Stimulated activated CD8-positive, alpha-beta memory T cell treated with anti-CD3 and anti-CD28 coated beads, Interleukin-7, amount 100 ng/mL, for 1 hour (primary cell): Measurements from ENCODE around the gene PRKCD.

Experiments used
- DNase-seq, 2 donors: peaks; one replicate each; pipeline ENCODE4 v3.0.0-alpha.2; 2020; ENCODE audit warnings: low read depth in 2 of 2

Gene PRKCD

DNA sequence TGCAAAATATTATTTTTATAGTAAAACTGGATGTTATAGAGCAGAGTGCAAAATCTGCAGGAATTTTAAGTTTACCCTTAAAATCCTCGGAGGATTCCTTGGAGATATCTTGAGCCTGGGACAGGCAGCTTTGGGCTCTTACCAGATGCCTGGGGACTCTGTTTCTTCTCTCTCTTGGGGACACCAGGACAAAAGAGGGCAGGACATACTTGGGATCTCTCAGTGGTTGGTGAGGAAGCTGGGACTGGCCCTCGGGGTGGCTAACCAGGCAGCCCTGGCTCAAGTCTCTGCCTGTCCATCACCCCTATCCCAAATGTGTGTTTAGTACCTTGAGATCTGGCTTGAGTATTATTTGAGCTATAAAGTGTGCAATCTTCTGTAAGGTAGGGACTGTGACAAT, 56.2 kb downstream of the PRKCD start:
- DNase-seq: no peak

DNA sequence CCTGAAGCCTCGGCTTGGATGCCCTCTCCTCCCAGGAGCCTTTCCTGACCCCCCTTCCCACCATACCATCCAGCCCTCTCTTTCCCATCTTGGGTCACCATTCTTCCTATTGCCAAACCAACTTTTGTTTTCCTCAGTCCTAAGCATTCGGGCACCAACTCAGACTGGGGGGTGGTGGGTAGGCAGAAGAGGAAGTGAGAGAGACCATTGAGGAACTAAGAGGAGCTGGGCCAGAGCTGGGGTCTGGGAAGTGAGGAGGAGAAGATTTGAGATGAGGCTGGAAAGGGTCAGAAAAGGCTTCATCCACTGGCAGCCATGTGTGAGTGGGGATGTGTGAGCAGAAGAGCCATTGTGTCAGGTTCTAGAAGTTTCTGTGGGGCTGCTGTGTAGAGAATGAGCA, 57.1 kb downstream of the PRKCD start:
- no peak for DNase-seq

GRCh38 chr3:53219895-53220483, 59.0 kb downstream of the PRKCD start:
- peak; percentile 48 to 51 for DNase-seq

DNA sequence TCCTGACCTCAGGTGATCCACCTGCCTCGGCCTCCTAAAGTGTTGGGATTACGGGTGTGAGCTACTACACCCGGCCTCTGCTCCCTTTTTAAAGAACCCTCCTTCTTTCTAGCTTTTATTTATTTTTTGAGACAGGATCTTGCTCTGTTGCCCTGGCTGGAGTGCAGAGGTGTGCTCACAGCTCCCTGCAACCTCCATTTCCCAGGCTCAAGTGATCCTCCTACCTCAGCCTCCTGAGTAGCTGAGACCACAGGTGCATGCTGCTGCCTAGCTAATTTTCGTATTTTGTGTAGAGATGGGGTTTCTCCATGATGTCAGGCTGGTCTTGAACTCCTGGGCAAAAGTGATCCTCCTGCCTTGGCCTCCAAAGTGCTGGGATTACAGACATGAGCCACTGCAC, 60.3 kb downstream of the PRKCD start:
- no peak for DNase-seq

GRCh38 chr3:53221827-53222182, 60.8 kb downstream of the PRKCD start:
- DNase-seq: no peak

DNA sequence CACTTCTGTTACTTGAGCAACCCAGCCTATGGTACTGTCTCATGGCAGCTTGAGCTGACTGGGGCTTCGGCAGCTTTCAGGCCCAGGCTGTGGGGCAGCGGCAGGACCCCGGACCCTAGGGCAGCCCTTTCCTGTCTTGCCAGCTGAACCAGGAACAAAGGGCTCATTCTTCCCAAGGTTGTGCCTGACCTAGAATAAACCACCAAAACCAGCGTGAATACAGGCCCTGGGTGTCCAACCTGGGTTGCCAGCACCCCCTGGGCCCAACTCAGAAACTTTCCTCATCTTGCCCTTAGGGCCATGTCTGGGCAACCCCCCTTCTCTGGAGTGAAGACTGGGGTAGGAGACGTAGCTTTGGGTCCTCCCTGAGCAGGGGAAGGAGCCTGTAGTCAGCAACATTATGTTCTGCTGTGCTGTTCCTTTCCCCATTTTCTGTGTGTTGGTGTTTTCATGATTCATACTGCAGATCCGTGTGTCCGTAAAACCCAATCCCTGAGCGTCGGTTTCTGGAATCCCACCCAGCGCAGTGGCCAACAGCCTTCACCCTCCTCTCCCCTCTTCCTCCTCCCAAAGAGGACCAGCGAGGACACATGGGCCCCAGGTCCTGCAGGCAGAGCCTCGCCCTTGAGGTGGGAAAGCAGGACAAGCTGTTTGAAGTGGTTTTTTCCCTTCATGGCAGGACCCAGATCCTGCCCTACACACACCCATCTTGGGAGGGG, 61.3 kb downstream of the PRKCD start:
- no peak for DNase-seq

- DNase-seq: no peak
Observed at GRCh38 chr3:53223025-53223424, 62.0 kb downstream of the PRKCD start.

- DNase-seq: no peak
Observed at GRCh38 chr3:53223541-53223966, 62.5 kb downstream of the PRKCD start.

DNA sequence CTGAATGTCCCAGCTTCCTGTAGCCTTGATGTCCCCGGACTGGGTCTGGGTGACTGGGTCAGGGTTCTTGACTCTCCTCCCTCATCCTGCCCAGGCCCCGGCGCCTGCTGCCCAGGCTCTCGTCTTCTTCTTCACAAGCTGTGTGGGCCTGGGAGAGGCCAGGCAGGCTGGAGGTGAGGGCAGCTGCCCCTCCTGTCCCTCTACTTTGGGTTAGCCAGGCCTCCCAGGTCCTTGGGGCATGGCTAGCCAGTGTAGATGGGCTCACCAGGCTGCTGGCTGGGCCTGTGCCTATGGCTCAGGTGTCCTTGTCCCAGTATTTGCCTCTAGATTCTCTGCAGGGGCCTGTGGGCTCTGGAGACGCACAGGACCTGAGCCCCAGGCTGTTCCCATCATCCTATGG, 63.0 kb downstream of the PRKCD start:
- DNase-seq: no peak

DNA sequence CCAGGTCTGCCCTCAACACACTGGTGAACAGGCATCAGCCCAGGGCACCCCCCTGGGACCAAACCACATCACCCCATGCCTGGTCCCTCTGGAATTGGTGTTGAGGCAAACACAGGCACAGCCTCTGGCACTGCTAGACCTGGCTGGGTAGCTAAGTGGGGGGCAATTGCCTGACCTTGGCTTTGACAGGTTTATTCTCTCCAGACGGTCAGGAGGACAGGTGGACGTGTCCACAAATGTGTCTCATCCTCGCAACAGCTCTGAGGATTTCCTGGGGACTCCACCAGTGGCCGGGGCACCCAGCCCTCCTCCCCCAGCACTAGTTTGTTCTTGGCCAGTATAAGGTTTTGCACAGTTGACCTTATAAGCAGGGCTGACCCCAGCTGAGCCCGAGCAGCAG, 63.5 kb downstream of the PRKCD start:
- no peak for DNase-seq

DNA sequence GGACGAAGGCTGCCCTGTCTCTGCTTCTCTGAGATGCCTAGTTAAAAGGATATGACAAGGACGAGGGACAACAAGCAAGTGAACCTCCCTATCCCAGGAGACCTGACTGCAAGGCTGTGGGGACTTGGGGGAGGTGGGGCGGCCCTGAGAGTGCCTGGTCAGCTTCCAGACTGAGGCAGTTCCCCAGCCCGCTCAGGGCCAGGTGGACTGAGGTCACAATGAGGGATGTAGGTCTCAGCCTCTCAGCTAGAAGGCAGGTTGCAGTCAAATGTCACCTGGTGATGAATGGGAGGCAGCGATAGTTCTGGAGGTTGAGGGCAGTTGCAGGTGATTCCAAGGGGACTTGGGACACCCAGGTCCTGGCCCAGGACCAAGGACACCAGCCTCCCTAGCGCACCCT, 64.2 kb downstream of the PRKCD start:
- no peak for DNase-seq

- DNase-seq: no peak
Observed at GRCh38 chr3:53225651-53226050, 64.6 kb downstream of the PRKCD start.

DNA sequence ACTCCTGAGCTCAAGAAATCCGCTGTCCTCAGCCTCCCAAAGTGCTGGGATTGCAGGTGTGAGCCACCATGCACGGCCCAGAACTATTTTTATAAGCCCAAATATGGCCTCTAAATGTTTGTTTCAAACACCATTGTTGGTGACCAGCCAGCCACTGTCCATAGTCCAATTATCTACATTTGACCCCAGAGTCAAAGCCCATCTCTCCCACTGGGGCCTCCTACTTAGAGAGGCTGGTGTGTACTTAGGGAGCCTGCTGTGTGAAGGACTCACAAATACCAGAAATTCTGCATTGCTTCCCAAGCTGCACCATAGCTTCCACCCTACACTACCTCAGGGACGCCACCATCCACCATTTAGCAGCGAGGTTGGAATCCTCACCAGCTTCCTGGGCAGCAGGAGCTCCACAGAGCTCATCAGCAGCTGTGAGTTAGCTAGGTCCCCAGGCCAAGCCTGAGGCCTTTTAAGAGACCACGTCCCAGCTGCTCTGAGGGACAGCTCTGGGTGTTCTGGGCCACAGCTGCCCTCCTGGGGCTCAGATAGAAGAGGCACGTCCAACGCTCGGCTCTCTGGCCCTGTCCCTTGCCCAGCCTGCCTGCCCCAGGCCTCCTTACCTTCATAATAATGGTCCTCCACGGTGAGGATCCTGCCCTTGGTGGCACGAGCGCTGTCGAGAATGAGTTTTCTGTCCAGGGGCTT, 65.3 kb downstream of the PRKCD start:
- DNase-seq: no peak

- no peak for DNase-seq
Observed at GRCh38 chr3:53226841-53227407, 65.9 kb downstream of the PRKCD start.

GRCh38 chr3:53227993-53228885, 67.2 kb downstream of the PRKCD start:
- DNase-seq: no peak

GRCh38 chr3:53229171-53229570, 68.2 kb downstream of the PRKCD start:
- DNase-seq: no peak

GRCh38 chr3:53229606-53230005, 68.6 kb downstream of the PRKCD start:
- no peak for DNase-seq

DNA sequence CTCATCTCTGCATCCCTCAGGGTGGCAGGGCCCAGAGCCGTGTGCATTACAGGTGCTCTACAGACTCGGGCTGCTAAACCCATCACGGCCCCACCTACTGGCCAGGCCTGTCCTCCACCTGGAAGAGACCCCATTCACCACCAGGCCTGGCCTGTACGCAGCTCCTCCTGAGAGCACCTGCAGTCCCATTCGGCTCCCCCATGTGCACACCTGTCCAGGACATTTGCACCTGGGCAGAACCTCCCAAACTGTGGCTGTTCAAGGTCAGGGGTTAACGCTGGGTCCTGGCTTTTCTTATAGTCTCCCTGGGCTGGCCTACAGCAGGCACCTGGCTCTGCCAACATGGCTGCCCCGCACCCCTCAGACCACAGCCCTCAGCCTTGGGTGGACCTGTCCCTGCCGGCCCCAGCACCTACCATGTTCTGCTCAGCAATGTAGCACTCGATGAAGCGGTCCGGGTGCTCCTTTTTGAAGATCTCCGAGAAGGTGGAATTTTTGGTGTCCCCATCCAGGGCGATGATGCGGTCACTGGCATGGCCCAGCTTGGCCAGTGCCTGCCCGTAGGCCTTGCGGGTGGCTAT, 69.1 kb downstream of the PRKCD start:
- no peak for DNase-seq

DNA sequence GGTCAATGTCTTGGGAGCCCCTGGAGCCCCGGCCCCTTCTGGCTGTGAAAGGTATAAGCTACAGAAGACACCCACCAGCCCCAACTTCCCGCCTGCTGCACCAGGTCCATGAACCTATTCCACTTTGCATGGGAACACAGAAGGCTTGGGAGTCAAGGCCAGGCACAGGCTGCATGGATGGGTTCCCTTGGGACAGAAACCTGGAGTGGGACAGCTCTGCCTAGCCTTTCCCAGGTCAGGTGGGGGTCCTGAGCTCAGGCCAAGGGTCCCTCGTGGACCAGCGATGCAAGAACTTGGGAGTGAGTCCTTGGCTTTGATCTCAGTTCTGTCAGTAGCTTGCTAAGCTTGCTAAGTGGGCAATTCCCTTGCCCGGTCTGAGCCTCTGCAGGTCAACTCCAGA, 69.8 kb downstream of the PRKCD start:
- no peak for DNase-seq

GRCh38 chr3:53231532-53232511, 70.8 kb downstream of the PRKCD start:
- no peak for DNase-seq
